ENCODE data around the gene HLA-DRB5. TPM values are rescaled to one million over a fixed set of nuclear protein-coding genes. Genes with fewer than 3 reads are reported as not detected.

The HLA-DRB5 gene
- not detected in 5 replicates for total RNA-seq (2022; extraction: Qiagen RNA extraction; ENCODE audit: low read depth)

DNA sequence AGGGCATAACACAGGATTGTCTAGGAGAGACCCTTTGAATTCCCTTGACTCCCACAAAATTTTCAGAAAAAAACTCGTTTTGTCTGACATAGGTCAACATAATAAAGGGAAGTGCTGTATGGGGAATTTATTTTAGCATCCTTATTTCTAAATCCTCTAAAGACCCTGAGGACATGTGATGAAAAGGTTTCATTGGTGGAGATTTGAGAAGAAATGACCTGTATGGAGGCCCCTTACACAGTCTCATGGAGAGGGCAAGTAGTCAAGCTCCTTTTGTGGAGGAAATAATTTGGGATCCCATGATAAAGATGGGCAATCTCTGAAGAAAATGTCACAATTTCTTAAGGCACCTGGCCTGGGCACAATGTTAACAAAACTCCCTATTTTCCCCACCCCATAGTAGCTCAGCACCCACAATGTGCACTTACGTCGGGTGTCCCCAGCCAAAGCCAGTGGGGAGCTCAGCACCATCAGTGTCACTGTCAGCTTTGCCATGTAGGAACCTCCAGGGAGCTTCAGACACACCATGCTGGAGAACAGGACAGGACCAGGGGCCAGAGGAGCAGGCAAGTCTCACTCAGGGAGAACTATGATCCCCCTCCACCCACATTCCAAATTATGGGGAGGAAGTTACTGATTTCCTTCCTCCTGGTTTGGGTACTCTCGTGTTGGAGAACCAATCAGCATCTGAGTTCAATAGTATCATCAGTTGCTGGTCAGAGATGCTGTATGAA is at the start of gene HLA-DRB5:
HLA-DRB5 (minus strand) TSS at position 591 of the 734 bp plus-strand sequence; CDS start at position 528, 63 bp downstream.

Other genes starting within 250 kb of the HLA-DRB5 start
- not detected in 5 replicates for gene TSBP1, start 158.4 kb downstream of the HLA-DRB5 start, total RNA-seq (2022; extraction: Qiagen RNA extraction; ENCODE audit: low read depth)
- not detected in 5 replicates for gene BTNL2, start 123.1 kb downstream of the HLA-DRB5 start, total RNA-seq (2022; extraction: Qiagen RNA extraction; ENCODE audit: low read depth)
- not detected in 5 replicates for gene HLA-DRA, start 90.4 kb downstream of the HLA-DRB5 start, total RNA-seq (2022; extraction: Qiagen RNA extraction; ENCODE audit: low read depth)
- gene HLA-DRB1, start 59.6 kb upstream of the HLA-DRB5 start, total RNA-seq (2022; extraction: Qiagen RNA extraction; ENCODE audit: low read depth) = not detected in 5 replicates
- gene HLA-DQA1, start 107.1 kb upstream of the HLA-DRB5 start, total RNA-seq (2022; extraction: Qiagen RNA extraction; ENCODE audit: low read depth) = not detected in 5 replicates
- gene HLA-DQB1, start 136.4 kb upstream of the HLA-DRB5 start, total RNA-seq (2022; extraction: Qiagen RNA extraction; ENCODE audit: low read depth) = not detected in 5 replicates
- not detected in 5 replicates for gene HLA-DQA2, start 211.1 kb upstream of the HLA-DRB5 start, total RNA-seq (2022; extraction: Qiagen RNA extraction; ENCODE audit: low read depth)
- gene HLA-DQB2, start 233.2 kb upstream of the HLA-DRB5 start, total RNA-seq (2022; extraction: Qiagen RNA extraction; ENCODE audit: low read depth) = not detected in 5 replicates

Measured in A549 treated with GW870086 at 1 μM for 4 hours (cell line).